Measurements from ENCODE around the gene STAT6. TPM values are rescaled to one million over a fixed set of nuclear protein-coding genes. Genes with fewer than 3 reads are reported as not detected.

STAT6 gene
- polyA plus RNA-seq, 1 experiment = 79.5 TPM

DNA sequence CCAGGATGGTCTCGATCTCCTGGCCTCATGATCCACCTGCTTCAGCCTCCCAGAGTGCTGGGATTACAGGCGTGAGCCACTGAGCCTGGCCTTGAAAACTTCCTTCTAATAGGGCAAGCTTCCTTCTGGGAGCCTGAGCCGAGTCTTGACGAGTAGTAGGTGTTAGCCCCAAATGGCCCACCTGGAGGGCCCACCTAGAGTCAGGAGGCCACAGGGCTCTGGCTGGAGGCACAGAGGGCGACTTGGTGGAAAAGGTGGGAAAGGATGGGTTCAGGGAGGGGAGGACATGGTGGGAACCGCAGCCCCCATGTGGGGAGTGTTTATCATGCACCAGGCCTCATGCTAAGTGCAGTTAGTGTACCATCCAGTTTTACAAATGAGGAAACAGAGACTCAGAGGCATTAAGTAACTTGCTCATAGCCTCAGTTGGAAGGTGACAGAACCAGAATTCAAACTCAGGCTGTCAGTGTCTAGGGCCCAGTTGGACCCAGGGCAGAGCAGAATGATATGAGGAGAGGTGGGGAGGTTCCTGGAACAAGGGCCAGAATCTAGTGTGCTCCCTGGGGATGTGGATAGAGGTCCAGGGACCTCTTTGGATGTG, 39.3 kb upstream of the STAT6 start:
- H3K27ac ChIP-seq (ENCODE audit: low read depth, low read length) = peak overlapping the region; percentile 89
- H3K4me3 ChIP-seq (ENCODE audit: low read depth, low read length) = no peak overlapping the region
- H3K27me3 ChIP-seq (ENCODE audit: control insufficient read depth, insufficient read depth, low read length) = no peaks in the 10 kb centered on the region
- no peak for TF ChIP-seq CTCF (IDR thresholded peaks at IDR 0.05; ENCODE audit: low read depth, low read length)
- DNase-seq (ENCODE audit: low read depth, low spot score) = no peak
- no peaks in the 10 kb centered on the region for H3K9me3 ChIP-seq (ENCODE audit: control insufficient read depth, insufficient read depth, low read length)
- ChIA-PET CTCF (interaction anchor here (0.8 to 1.6 kb wide), 2 partner anchors 25 to 26 kb away, joined by 4 to 5 read pairs; no protein-coding TSS in a partner anchor), POLR2A (interaction anchor here (0.6 to 1.8 kb wide), 3 partner anchors 22 to 93 kb away, joined by 4 to 7 read pairs (median 4); partner anchors contain the start of gene LRP1)

- POLR2A ChIA-PET = interaction anchor here (0.6 to 2.2 kb wide), 14 partner anchors 8 to 94 kb away, joined by 3 to 12 read pairs (median 4); partner anchors contain the start of genes LRP1, NAB2, SHMT2 and STAT6
- H3K9me3 ChIP-seq (ENCODE audit: control insufficient read depth, insufficient read depth, low read length) = no peaks in the 10 kb centered on the region
- H3K4me3 ChIP-seq (ENCODE audit: low read depth, low read length) = peak overlapping the region; percentile 29
- peak overlapping the region; percentile 93 for H3K27ac ChIP-seq (ENCODE audit: low read depth, low read length)
- H3K27me3 ChIP-seq (ENCODE audit: control insufficient read depth, insufficient read depth, low read length) = no peaks in the 10 kb centered on the region
- DNase-seq (ENCODE audit: low read depth, low spot score) = no peak
- CTCF ChIA-PET = interaction anchor here (0.5 to 2.0 kb wide), 6 partner anchors 24 to 116 kb away, joined by 4 to 8 read pairs (median 4); no protein-coding TSS in a partner anchor
- TF ChIP-seq CTCF (IDR thresholded peaks at IDR 0.05; ENCODE audit: low read depth, low read length) = no peak
These were observed 38.2 kb upstream of the STAT6 start for GRCh38 chr12:57149245-57149900.

- no peak for TF ChIP-seq CTCF (IDR thresholded peaks at IDR 0.05; ENCODE audit: low read depth, low read length)
- Histone ChIP-seq H3K9me3 (ENCODE audit: control insufficient read depth, insufficient read depth, low read length) (no peaks in the 10 kb centered on the region), H3K4me3 (ENCODE audit: low read depth, low read length) (peak overlapping the region; percentile 29), H3K27me3 (ENCODE audit: control insufficient read depth, insufficient read depth, low read length) (no peaks in the 10 kb centered on the region), H3K27ac (ENCODE audit: low read depth, low read length) (peak overlapping the region; percentile 93)
- POLR2A ChIA-PET = interaction anchor here (0.7 to 2.2 kb wide), 15 partner anchors 9 to 81 kb away, joined by 3 to 12 read pairs (median 3); partner anchors contain the start of genes LRP1, NAB2, SHMT2 and STAT6
- CTCF ChIA-PET = interaction anchor here (0.5 to 2.0 kb wide), 7 partner anchors 13 to 117 kb away, joined by 3 to 8 read pairs (median 5); no protein-coding TSS in a partner anchor
- no peak for DNase-seq (ENCODE audit: low read depth, low spot score)
These were observed 37.5 kb upstream of the STAT6 start for GRCh38 chr12:57148469-57149244.

- no peak for TF ChIP-seq CTCF (IDR thresholded peaks at IDR 0.05; ENCODE audit: low read depth, low read length)
- Histone ChIP-seq H3K9me3 (ENCODE audit: control insufficient read depth, insufficient read depth, low read length) (no peaks in the 10 kb centered on the region), H3K27ac (ENCODE audit: low read depth, low read length) (peak within 1 kb of the TSS; percentile 93), H3K27me3 (ENCODE audit: control insufficient read depth, insufficient read depth, low read length) (no peaks in the 10 kb centered on the region), H3K4me3 (ENCODE audit: low read depth, low read length) (no peak within 1 kb of the TSS)
- ChIA-PET POLR2A (interaction anchor here (2.2 kb wide), 1 partner anchor 11 kb away, joined by 12 read pairs; no protein-coding TSS in a partner anchor), CTCF (interaction anchor here (0.6 to 3.2 kb wide), 5 partner anchors 22 to 521 kb away, joined by 3 to 13 read pairs (median 8); no protein-coding TSS in a partner anchor)
- DNase-seq (ENCODE audit: low read depth, low spot score) = no peak
These were observed 36.1 kb upstream of the STAT6 start, which contains the start of gene LRP1-AS for GRCh38 chr12:57146961-57147944. LRP1-AS (minus strand) TSS chr12:57147619.
